Activated CD8-positive, alpha-beta T cell treated with anti-CD3 and anti-CD28 coated beads for 36 hours (primary cell): ENCODE measurements around the gene RASGRP4. TPM values are rescaled to one million over a fixed set of nuclear protein-coding genes. Genes with fewer than 3 reads are reported as not detected.

Experiments
- ATAC-seq: fragments of 200-7000 bp; cut with Tn5 transposase; one replicate; pipeline ENCODE4 v1.10.0; 2021; ENCODE audit warnings: mild to moderate bottlenecking, moderate library complexity
- CTCF ChIA-PET: fragments of 350-600 bp; sonication (Branson Sonifier 250); formaldehyde crosslinking; loops from one replicate; lab custom pipeline; 2021; ENCODE audit warnings: antibody characterized with exemption; lab: Charles Lee
- POLR2A ChIA-PET: fragments of 350-600 bp; sonication (Branson Sonifier 250); formaldehyde crosslinking; loops from one replicate; lab custom pipeline; 2021; ENCODE audit warnings: antibody characterized with exemption; lab: Charles Lee
- DNase-seq: peaks from one replicate; pipeline ENCODE4 v3.0.0-alpha.2; 2020
- H3K27ac Mint-ChIP-seq: one replicate; pipeline ENCODE4 v1.8.0; 2021; ENCODE audit warnings: mild to moderate bottlenecking, mixed read lengths
- H3K27me3 Mint-ChIP-seq: one replicate; pipeline ENCODE4 v1.8.0; 2021; ENCODE audit warnings: mixed read lengths
- H3K36me3 Mint-ChIP-seq: one replicate; pipeline ENCODE4 v1.8.0; 2021; ENCODE audit warnings: low read depth, mixed read lengths
- H3K4me1 Mint-ChIP-seq: one replicate; pipeline ENCODE4 v1.8.0; 2021; ENCODE audit warnings: low read depth, mixed read lengths
- H3K4me3 Mint-ChIP-seq: one replicate; pipeline ENCODE4 v1.8.0; 2021; ENCODE audit warnings: mild to moderate bottlenecking, moderate library complexity, mixed read lengths
- H3K9me3 Mint-ChIP-seq: one replicate; pipeline ENCODE4 v1.8.0; 2021; ENCODE audit warnings: mixed read lengths
- intact Hi-C: fragments of 100-400 bp; cut with micrococcal nuclease; formaldehyde crosslinking; loops from one replicate; pipeline ENCODE4 v1.10.0; 2022
- total RNA-seq, 2 experiments: library from RNA; stranded (reverse); gene quantifications; one replicate each; pipeline ENCODE4 v1.2.3, GENCODE V29; 2021
- TF ChIP-seq, protein P1 (sequence below): fragments of 200-600 bp; IDR thresholded peaks from one replicate; pipeline ENCODE4 v1.8.0; 2022; ENCODE audit warnings: antibody characterized with exemption, mild to moderate bottlenecking

RASGRP4 gene
- total RNA-seq, 2 experiments from 2014 or later: 1.4 to 1.8 TPM

GRCh38 chr19:38440592-38440991, 14.6 kb upstream of the RASGRP4 start:
- DNase-seq (no peak), ATAC-seq (no peak)
- intact Hi-C loops: no loop called here
- Mint-ChIP-seq H3K27me3 (peaks cover 13% of the 10 kb centered on the region), H3K27ac (no peak overlapping the region), H3K4me3 (no peak overlapping the region), H3K4me1 (no peaks in the 10 kb centered on the region), H3K9me3 (no peaks in the 10 kb centered on the region), H3K36me3 (no peaks in the 10 kb centered on the region)
- TF ChIP-seq, protein P1, sequence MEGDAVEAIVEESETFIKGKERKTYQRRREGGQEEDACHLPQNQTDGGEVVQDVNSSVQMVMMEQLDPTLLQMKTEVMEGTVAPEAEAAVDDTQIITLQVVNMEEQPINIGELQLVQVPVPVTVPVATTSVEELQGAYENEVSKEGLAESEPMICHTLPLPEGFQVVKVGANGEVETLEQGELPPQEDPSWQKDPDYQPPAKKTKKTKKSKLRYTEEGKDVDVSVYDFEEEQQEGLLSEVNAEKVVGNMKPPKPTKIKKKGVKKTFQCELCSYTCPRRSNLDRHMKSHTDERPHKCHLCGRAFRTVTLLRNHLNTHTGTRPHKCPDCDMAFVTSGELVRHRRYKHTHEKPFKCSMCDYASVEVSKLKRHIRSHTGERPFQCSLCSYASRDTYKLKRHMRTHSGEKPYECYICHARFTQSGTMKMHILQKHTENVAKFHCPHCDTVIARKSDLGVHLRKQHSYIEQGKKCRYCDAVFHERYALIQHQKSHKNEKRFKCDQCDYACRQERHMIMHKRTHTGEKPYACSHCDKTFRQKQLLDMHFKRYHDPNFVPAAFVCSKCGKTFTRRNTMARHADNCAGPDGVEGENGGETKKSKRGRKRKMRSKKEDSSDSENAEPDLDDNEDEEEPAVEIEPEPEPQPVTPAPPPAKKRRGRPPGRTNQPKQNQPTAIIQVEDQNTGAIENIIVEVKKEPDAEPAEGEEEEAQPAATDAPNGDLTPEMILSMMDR: no peak
- CTCF ChIA-PET: interaction anchor here (2.8 kb wide), 1 partner anchor 38 kb away, joined by 12 read pairs; the partner anchor contains the start of gene FAM98C
- POLR2A ChIA-PET: no interaction called here

DNA sequence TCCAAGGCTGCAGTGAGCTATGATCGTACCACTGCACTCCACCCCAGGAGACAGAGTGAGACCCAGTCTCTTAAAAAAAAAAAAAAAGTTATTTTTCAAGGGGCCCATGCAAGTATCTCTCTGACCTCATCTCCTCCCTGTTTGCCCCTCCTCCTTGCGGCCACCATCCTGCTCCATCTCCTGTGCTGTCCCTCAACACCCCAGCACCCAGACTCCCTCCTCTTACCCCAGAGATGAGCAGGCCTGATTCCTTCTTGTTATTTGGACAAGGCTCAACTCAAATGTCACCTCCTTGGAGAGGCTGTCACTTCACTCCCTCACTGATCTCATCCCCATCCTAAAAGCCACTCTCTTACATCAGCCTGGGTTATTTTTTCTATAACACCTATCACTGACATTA, 11.9 kb upstream of the RASGRP4 start:
- no peak for ATAC-seq
- H3K27ac Mint-ChIP-seq: no peak overlapping the region
- DNase-seq: no peak
- TF ChIP-seq, protein P1: no peak
- H3K4me1 Mint-ChIP-seq: peaks cover 8% of the 10 kb centered on the region
- ChIA-PET CTCF (interaction anchor here (0.9 kb wide), 1 partner anchor 35 kb away, joined by 3 read pairs; the partner anchor contains the start of gene FAM98C), POLR2A (no interaction called here)
- H3K36me3 Mint-ChIP-seq: no peaks in the 10 kb centered on the region
- no peak overlapping the region for H3K4me3 Mint-ChIP-seq
- H3K9me3 Mint-ChIP-seq: no peaks in the 10 kb centered on the region
- intact Hi-C loops: no loop called here
- H3K27me3 Mint-ChIP-seq: peaks cover 27% of the 10 kb centered on the region

DNA sequence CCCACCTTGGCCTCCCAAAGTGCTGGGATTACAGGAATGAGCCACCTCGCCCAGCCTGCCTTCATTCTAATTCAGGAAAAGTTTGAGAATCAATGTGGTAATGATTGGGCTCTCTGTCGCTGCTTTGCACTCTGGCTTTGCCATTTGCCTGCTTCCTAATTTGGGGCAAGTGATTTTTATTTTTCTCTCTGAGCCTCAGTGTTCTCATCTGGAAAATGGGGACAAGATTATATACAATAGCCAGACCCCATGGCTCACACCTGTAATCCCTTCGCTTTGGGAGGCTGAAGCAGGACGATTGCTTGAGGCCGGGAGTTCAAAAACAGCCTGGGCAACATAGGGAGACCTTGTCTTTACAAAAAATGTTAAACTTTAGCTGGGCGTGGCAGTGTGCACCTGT, 11.3 kb upstream of the RASGRP4 start:
- TF ChIP-seq, protein P1: no peak
- DNase-seq (no peak), ATAC-seq (no peak)
- no peak overlapping the region for H3K27ac Mint-ChIP-seq
- H3K4me1 Mint-ChIP-seq: peaks cover 8% of the 10 kb centered on the region
- H3K36me3 Mint-ChIP-seq: no peaks in the 10 kb centered on the region
- CTCF ChIA-PET: interaction anchor here (0.9 kb wide), 1 partner anchor 35 kb away, joined by 3 read pairs; the partner anchor contains the start of gene FAM98C
- intact Hi-C loops: no loop called here
- no peaks in the 10 kb centered on the region for H3K9me3 Mint-ChIP-seq
- POLR2A ChIA-PET: no interaction called here
- peaks cover 27% of the 10 kb centered on the region for H3K27me3 Mint-ChIP-seq
- H3K4me3 Mint-ChIP-seq: no peak overlapping the region

GRCh38 chr19:38434549-38435051, 8.6 kb upstream of the RASGRP4 start:
- H3K36me3 Mint-ChIP-seq: no peaks in the 10 kb centered on the region

GRCh38 chr19:38433268-38433733, 7.3 kb upstream of the RASGRP4 start, which contains the start of gene RYR1:
TSS of gene RYR1 (plus strand) at chr19:38433691. CDS start at chr19:38433830, 139 bp downstream.
- peak within 1 kb of the TSS; percentile 40 for H3K4me3 Mint-ChIP-seq
- ChIA-PET CTCF (interaction anchor here (1.2 kb wide), 1 partner anchor 110 kb away, joined by 3 read pairs; no protein-coding TSS in a partner anchor), POLR2A (no interaction called here)
- no peaks in the 10 kb centered on the region for H3K36me3 Mint-ChIP-seq
- TF ChIP-seq, protein P1: no peak
- H3K9me3 Mint-ChIP-seq: no peaks in the 10 kb centered on the region
- H3K4me1 Mint-ChIP-seq: peaks cover 19% of the 10 kb centered on the region
- ATAC-seq (peak; percentile 75), DNase-seq (peak; percentile 73)
- no peak within 1 kb of the TSS for H3K27ac Mint-ChIP-seq
- H3K27me3 Mint-ChIP-seq: peaks cover 21% of the 10 kb centered on the region
- intact Hi-C loops: no loop called here

More at GRCh38 chr19:38434549-38435051, 8.6 kb upstream of the RASGRP4 start:
- intact Hi-C loops: no loop called here
- CTCF ChIA-PET: no interaction called here
- POLR2A ChIA-PET: interaction anchor here (0.6 kb wide), 1 partner anchor 511 kb away, joined by 3 read pairs; no protein-coding TSS in a partner anchor
- DNase-seq (no peak), ATAC-seq (no peak)
- TF ChIP-seq, protein P1: no peak
- Mint-ChIP-seq H3K9me3 (no peaks in the 10 kb centered on the region), H3K27ac (no peak overlapping the region), H3K27me3 (peaks cover 21% of the 10 kb centered on the region), H3K4me3 (no peak overlapping the region), H3K4me1 (peaks cover 10% of the 10 kb centered on the region)
